GM12878 (cell line): Measurements from ENCODE around the gene ATP10D. TPM values are rescaled to one million over a fixed set of nuclear protein-coding genes. Genes with fewer than 3 reads are reported as not detected.

Experiments
- ATAC-seq: fragments of 200-7000 bp; cut with Tn5 transposase; 3 replicates; pipeline ENCODE4 v1.9.1; 2020; ENCODE audit warnings: mild to moderate bottlenecking, moderate library complexity
- BruUV-seq: library from RNA; stranded (reverse); fragments of 400-500 nt; replicated peaks from 2 replicates; lab custom pipeline; 2021; lab: Mats Ljungman, UMichigan
- CTCF ChIA-PET: fragments of 300-600 bp; sonication (Branson Sonifier 250); formaldehyde crosslinking; extraction: SDS; loops from one replicate; lab custom pipeline; 2021; ENCODE audit warnings: inconsistent platforms; lab: Yijun Ruan, JAX
- POLR2A ChIA-PET: fragments of 350-600 bp; formaldehyde crosslinking; extraction: SDS; loops from one replicate; lab custom pipeline; 2021; ENCODE audit warnings: inconsistent platforms; lab: Charles Lee
- RAD21 ChIA-PET: fragments of 300-600 bp; sonication (Branson Sonifier 250); formaldehyde crosslinking; loops from one replicate; lab custom pipeline; 2023; ENCODE audit warnings: antibody characterized with exemption; ENCODE audit not compliant: unreplicated experiment; lab: Charles Lee
- SMC1A ChIA-PET: fragments of 300-600 bp; sonication (Branson Sonifier 250); formaldehyde crosslinking; loops from one replicate; lab custom pipeline; 2023; ENCODE audit not compliant: unreplicated experiment, uncharacterized antibody; lab: Charles Lee
- DNase-seq: peaks from one replicate; pipeline ENCODE4 v3.0.0-alpha.2; 2011; ENCODE audit warnings: low read depth, low spot score
- FAIRE-seq: peaks from 3 replicates; lab custom pipeline; 2011; peaks lifted over from hg19 to GRCh38; lab: Jason Lieb, UNC
- H2AFZ ChIP-seq: 2 replicates; pipeline ENCODE4 v1.6.0; 2011; ENCODE audit warnings: low read depth, low read length, control low read depth; ENCODE audit not compliant: control insufficient read depth
- H3K27ac ChIP-seq: 2 replicates; pipeline ENCODE4 v1.5.1; 2011; ENCODE audit warnings: control low read depth; ENCODE audit not compliant: control insufficient read depth, insufficient read depth
- H3K27me3 ChIP-seq, 2 experiments: replicated peaks in 1 of 2; 2 replicates each; pipeline versions ENCODE4 v1.6.0 to v1.6.1; 2011; ENCODE audit warnings: low read length in 1 of 2; ENCODE audit not compliant: control insufficient read depth in 2 of 2, insufficient read depth in 2 of 2
- H3K36me3 ChIP-seq, 2 experiments: 2 replicates each; pipeline ENCODE4 v1.5.1; 2011; ENCODE audit warnings: low read length in 1 of 2; ENCODE audit not compliant: control insufficient read depth in 2 of 2, insufficient read depth in 2 of 2
- H3K4me1 ChIP-seq: 2 replicates; pipeline ENCODE4 v1.6.1; 2011; ENCODE audit warnings: mild to moderate bottlenecking, low read length, moderate library complexity, mixed read lengths; ENCODE audit not compliant: control insufficient read depth, insufficient read depth
- H3K4me2 ChIP-seq: 2 replicates; pipeline ENCODE4 v1.6.0; 2011; ENCODE audit warnings: control low read depth; ENCODE audit not compliant: control insufficient read depth, insufficient read depth
- H3K4me3 ChIP-seq: fragments of 200-600 bp; sonication (generic); 2 replicates; pipeline ENCODE4 v1.5.1; 2016
- H3K79me2 ChIP-seq: 2 replicates; pipeline ENCODE4 v1.6.0; 2011; ENCODE audit warnings: low read length; ENCODE audit not compliant: control insufficient read depth, insufficient read depth
- H3K9ac ChIP-seq: 2 replicates; pipeline ENCODE4 v1.8.0; 2011; ENCODE audit warnings: low read length, control low read depth, mixed read lengths; ENCODE audit not compliant: control insufficient read depth, insufficient read depth
- H3K9me3 ChIP-seq: replicated peaks from 3 replicates; pipeline ENCODE4 v1.5.1; 2011; ENCODE audit warnings: mild to moderate bottlenecking, low read length; ENCODE audit not compliant: control insufficient read depth, insufficient read depth
- H4K20me1 ChIP-seq: 2 replicates; pipeline ENCODE4 v1.6.0; 2011; ENCODE audit not compliant: control insufficient read depth, insufficient read depth
- HCFC1 ChIP-seq: fragments of 150-350 bp; IDR thresholded peaks from 2 replicates; pipeline ENCODE4 v1.6.1; 2014; ENCODE audit warnings: low read length
- NFYB ChIP-seq: IDR thresholded peaks from 2 replicates; pipeline ENCODE4 v1.6.1; 2011; ENCODE audit warnings: low read depth, mild to moderate bottlenecking, low read length, improper control_type of control experiment, moderate library complexity; ENCODE audit not compliant: insufficient read depth
- NRF1 ChIP-seq: conservative IDR thresholded peaks from 2 replicates; pipeline ENCODE4 v1.6.1; 2011; ENCODE audit warnings: mild to moderate bottlenecking, low read depth, low read length, improper control_type of control experiment
- SIN3A ChIP-seq: IDR thresholded peaks from 2 replicates; pipeline ENCODE4 v1.6.1; 2012; ENCODE audit warnings: low read depth, low read length, improper control_type of control experiment
- STAT1 ChIP-seq: fragments of 450-650 bp; conservative IDR thresholded peaks from 2 replicates; pipeline ENCODE4 v1.6.1; 2014; ENCODE audit warnings: antibody characterized with exemption, mild to moderate bottlenecking
- ZNF24 ChIP-seq: fragments of 450-650 bp; IDR thresholded peaks from 2 replicates; pipeline ENCODE4 v1.6.1; 2017; ENCODE audit warnings: antibody characterized with exemption, mild to moderate bottlenecking
- WGBS: methylation state at CpG from one replicate; pipeline ENCODE4 v1.1.6; 2016; ENCODE audit warnings: low lambda C conversion rate; ENCODE audit not compliant: insufficient replicate concordance, insufficient coverage; ENCODE audit errors: missing lambda C conversion rate; 5-methylcytosine and 5-hydroxymethylcytosine counted together
- in situ Hi-C: fragments of 300-500 bp; cut with MboI; formaldehyde crosslinking; loops from 9 replicates; pipeline ENCODE4 v1.14.3; 2018; ENCODE audit warnings: mixed read lengths
- intact Hi-C: fragments of 100-400 bp; cut with micrococcal nuclease; formaldehyde crosslinking; loops from one replicate; pipeline ENCODE4 v1.14.2; 2022; ENCODE audit not compliant: unreplicated experiment
- polyA plus RNA-seq, 11 experiments: library from polyadenylated mRNA; depleted of rRNA in 4 of 11; unstranded in 6 of 11; stranded (reverse) in 5 of 11; fragments of >200 nt; fragmentation: Nextera tagmentation in 4 of 11; fragmentation: Illumina TruSeq in 1 of 11; extraction: Ambion mirVana in 4 of 11; extraction: Trizol in 1 of 11; gene quantifications; 1 replicate in 1 of 11; 2 replicates in 10 of 11; pipeline versions ENCODE4 v1.2.1 to v1.2.3, GENCODE V29; 2011 to 2016; ENCODE audit warnings: inconsistent platforms in 2 of 11, missing spikeins in 2 of 11, low read depth in 1 of 11
- total RNA-seq, 4 experiments: library from RNA; depleted of rRNA in 3 of 4; stranded (reverse); fragments of >200 nt in 3 of 4; fragmentation: Illumina TruSeq in 1 of 4; extraction: Trizol in 1 of 4; gene quantifications; 2 replicates each; pipeline versions ENCODE4 v1.2.1 to v1.2.3, GENCODE V29; 2013 to 2021

ATP10D gene
- total and polyA plus RNA-seq, 10 of the 15 experiments (the other 5 are each of a cell fraction or from before 2014, with no cell fraction given): 10.2 to 50.3 (median 19.1) TPM

- no peak overlapping the region for H3K4me2 ChIP-seq
- intact Hi-C loops (no loop called here), in situ Hi-C loops (no loop called here)
- no peak overlapping the region for H3K27ac ChIP-seq
- ChIA-PET SMC1A (no interaction called here), POLR2A (no interaction called here), RAD21 (no interaction called here), CTCF (no interaction called here)
- DNase-seq (no peak), ATAC-seq (no peak), FAIRE-seq (no peak)
- no peaks in the 10 kb centered on the region for H3K4me1 ChIP-seq
- BruUV-seq: no TSS peak
- H3K9ac ChIP-seq: no peak overlapping the region
- H3K79me2 ChIP-seq: no peaks in the 10 kb centered on the region
- H2AFZ ChIP-seq: no peak overlapping the region
- no peaks in the 10 kb centered on the region; the same call in 2 of the 3 replicates for H3K9me3 ChIP-seq
- no peak overlapping the region for H3K4me3 ChIP-seq
- no peaks in the 10 kb centered on the region for H4K20me1 ChIP-seq
- WGBS: 4% methylated on average over 6 of the region's 6 CpGs
- H3K27me3 ChIP-seq: no peaks in the 10 kb centered on the region
- TF ChIP-seq NFYB (no peak), SIN3A (no peak), STAT1 (no peak), HCFC1 (no peak), NRF1 (no peak), ZNF24 (no peak)
- no peaks in the 10 kb centered on the region for H3K36me3 ChIP-seq
Measured at GRCh38 chr4:47642191-47642830, 157.2 kb downstream of the ATP10D start.

Other genes starting within 250 kb of the ATP10D start
- gene COMMD8, start 21.6 kb upstream of the ATP10D start, total RNA-seq (2014; rRNA removed): 36.3 and 47.2 TPM in 2 replicates
- gene COMMD8, start 21.6 kb upstream of the ATP10D start, total RNA-seq (2014; rRNA removed; fragmentation: Illumina TruSeq; extraction: Trizol): 36.4 and 38.5 TPM in 2 replicates
- 36.5 and 36.8 TPM in 2 replicates for gene COMMD8, start 21.6 kb upstream of the ATP10D start, total RNA-seq (2021)
- 58.3 and 104 TPM in 2 replicates for gene COMMD8, start 21.6 kb upstream of the ATP10D start, polyA plus RNA-seq (2011; rRNA removed)
- 28.6 and 31.8 TPM in 2 replicates for gene COMMD8, start 21.6 kb upstream of the ATP10D start, polyA plus RNA-seq (2014; fragmentation: Illumina TruSeq; extraction: Trizol)
- gene COMMD8, start 21.6 kb upstream of the ATP10D start, polyA plus RNA-seq (2014; fragmentation: Nextera tagmentation; extraction: Ambion mirVana): 100 to 1,000 TPM; 126 to 152 TPM
- 23.2 and 27.6 TPM in 2 replicates for gene COMMD8, start 21.6 kb upstream of the ATP10D start, polyA plus RNA-seq (2014; rRNA removed)
- gene COMMD8, start 21.6 kb upstream of the ATP10D start, polyA plus RNA-seq (2016; fragmentation: Nextera tagmentation; extraction: Ambion mirVana): 100 to 1,000 TPM; 142 to 156 TPM